KMS-11 (cell line): ENCODE results near the gene BIN1.

Source experiments
- H2AFZ ChIP-seq: fragments of 200-600 bp; sonication (generic); 2 replicates; pipeline ENCODE4 v1.6.1; 2016; ENCODE audit warnings: antibody characterized with exemption, mixed run types, low read depth
- H3K27ac ChIP-seq: fragments of 200-600 bp; sonication (generic); 2 replicates; pipeline ENCODE4 v1.6.1; 2016; ENCODE audit warnings: mild to moderate bottlenecking, mixed run types
- H3K27me3 ChIP-seq: fragments of 200-600 bp; sonication (generic); 2 replicates; pipeline ENCODE4 v1.6.1; 2017; ENCODE audit warnings: mild to moderate bottlenecking, low read depth, mixed run types, moderate library complexity; ENCODE audit not compliant: insufficient read depth
- H3K36me3 ChIP-seq: fragments of 200-600 bp; sonication (generic); 2 replicates; pipeline ENCODE4 v1.6.1; 2017; ENCODE audit warnings: mild to moderate bottlenecking, mixed run types; ENCODE audit not compliant: insufficient read depth
- H3K4me1 ChIP-seq: fragments of 200-600 bp; sonication (generic); 2 replicates; pipeline ENCODE4 v1.6.1; 2016; ENCODE audit warnings: mild to moderate bottlenecking, low read depth, mixed run types; ENCODE audit not compliant: poor library complexity, severe bottlenecking
- H3K4me2 ChIP-seq: fragments of 200-600 bp; sonication (generic); 2 replicates; pipeline ENCODE4 v1.7.0; 2016; ENCODE audit warnings: mild to moderate bottlenecking, mixed run types
- H3K4me3 ChIP-seq: fragments of 200-600 bp; sonication (generic); IDR thresholded peaks from 2 replicates; pipeline ENCODE4 v1.6.1; 2017; ENCODE audit warnings: low read depth, low read length, mixed read lengths; ENCODE audit not compliant: insufficient read depth
- H3K79me2 ChIP-seq: fragments of 200-600 bp; sonication (generic); 2 replicates; pipeline ENCODE4 v1.6.1; 2016; ENCODE audit warnings: low read depth, mixed run types; ENCODE audit not compliant: insufficient read depth
- H3K9ac ChIP-seq: fragments of 200-600 bp; sonication (generic); 2 replicates; pipeline ENCODE4 v1.6.1; 2016; ENCODE audit warnings: mild to moderate bottlenecking, mixed run types
- H4K20me1 ChIP-seq: fragments of 200-600 bp; sonication (generic); 2 replicates; pipeline ENCODE4 v1.6.1; 2016; ENCODE audit warnings: mild to moderate bottlenecking, mixed run types; ENCODE audit not compliant: insufficient read depth
- TF ChIP-seq, protein P1 (sequence below): fragments of 200-600 bp; sonication (generic); conservative IDR thresholded peaks from 2 replicates; pipeline ENCODE4 v1.6.1; 2017; ENCODE audit warnings: low read depth, mild to moderate bottlenecking, antibody characterized with exemption, low read length, moderate library complexity, mixed read lengths

The BIN1 gene

DNA sequence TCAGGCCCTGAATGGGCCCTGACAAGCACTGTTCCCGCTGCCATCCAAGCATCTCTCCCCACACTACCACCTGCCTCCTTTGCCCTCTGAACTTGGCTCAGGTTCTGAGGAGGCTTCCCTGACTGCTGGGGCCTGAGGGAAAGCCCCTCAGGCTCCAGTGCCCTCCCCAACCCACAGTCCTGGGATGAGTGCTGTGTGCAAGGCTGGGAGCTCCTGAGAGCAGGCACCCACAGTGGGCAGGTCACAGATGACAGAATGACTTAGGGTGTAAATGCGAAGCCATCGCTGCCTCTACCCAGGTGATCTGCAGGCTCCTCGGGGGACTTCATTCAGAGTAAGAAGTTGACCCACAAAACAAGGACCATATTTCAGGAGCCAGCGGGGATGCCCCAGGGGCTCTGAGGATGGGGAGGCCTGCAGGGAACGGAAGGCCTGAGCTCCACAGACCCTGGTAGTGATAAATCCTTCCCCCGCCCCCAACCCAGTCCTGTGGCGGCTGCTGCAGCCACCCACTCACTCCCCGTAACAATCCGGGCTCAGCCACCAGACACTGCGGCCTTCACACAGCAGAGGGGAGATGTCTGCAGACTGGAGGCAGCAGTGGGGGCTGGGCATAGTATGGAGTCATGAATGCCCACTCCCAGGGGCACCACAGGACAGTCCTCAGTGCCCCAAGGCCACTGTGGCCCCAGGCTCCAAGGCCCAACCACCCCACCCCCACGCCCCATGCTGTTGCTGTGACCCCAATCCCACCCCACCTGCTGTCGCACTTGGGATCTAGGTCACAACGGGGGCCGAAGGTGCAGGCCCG is 8.9 kb downstream of the BIN1 start:
- no peak overlapping the region for H2AFZ ChIP-seq

DNA sequence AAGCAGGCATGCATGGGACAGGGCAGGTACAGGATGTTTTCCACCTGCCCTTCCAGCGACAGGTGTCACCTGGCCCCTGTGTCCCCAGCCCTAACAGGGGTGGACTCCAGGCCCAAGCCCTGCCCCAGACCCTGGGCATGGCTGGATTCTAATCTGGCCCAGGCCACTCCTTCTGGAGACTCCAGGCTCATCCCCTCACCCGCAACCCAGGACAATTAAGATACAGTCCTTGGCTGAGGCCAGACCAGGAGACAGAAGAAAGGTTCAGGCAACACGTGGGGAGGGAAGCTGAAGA is 9.5 kb downstream of the BIN1 start:
- TF ChIP-seq, protein P1, sequence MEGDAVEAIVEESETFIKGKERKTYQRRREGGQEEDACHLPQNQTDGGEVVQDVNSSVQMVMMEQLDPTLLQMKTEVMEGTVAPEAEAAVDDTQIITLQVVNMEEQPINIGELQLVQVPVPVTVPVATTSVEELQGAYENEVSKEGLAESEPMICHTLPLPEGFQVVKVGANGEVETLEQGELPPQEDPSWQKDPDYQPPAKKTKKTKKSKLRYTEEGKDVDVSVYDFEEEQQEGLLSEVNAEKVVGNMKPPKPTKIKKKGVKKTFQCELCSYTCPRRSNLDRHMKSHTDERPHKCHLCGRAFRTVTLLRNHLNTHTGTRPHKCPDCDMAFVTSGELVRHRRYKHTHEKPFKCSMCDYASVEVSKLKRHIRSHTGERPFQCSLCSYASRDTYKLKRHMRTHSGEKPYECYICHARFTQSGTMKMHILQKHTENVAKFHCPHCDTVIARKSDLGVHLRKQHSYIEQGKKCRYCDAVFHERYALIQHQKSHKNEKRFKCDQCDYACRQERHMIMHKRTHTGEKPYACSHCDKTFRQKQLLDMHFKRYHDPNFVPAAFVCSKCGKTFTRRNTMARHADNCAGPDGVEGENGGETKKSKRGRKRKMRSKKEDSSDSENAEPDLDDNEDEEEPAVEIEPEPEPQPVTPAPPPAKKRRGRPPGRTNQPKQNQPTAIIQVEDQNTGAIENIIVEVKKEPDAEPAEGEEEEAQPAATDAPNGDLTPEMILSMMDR, result no peak
- H3K36me3 ChIP-seq, result no peaks in the 10 kb centered on the region
- no peaks in the 10 kb centered on the region for H4K20me1 ChIP-seq
- no peak overlapping the region for H3K4me2 ChIP-seq
- H3K27me3 ChIP-seq, result no peaks in the 10 kb centered on the region
- no peak overlapping the region for H3K9ac ChIP-seq
- no peak overlapping the region for H3K27ac ChIP-seq
- H2AFZ ChIP-seq, result no peak overlapping the region
- no peaks in the 10 kb centered on the region for H3K4me1 ChIP-seq
- H3K4me3 ChIP-seq, result no peak overlapping the region
- H3K79me2 ChIP-seq, result no peaks in the 10 kb centered on the region

More for the DNA sequence above, 8.9 kb downstream of the BIN1 start:
- Histone ChIP-seq H4K20me1 (no peaks in the 10 kb centered on the region), H3K4me2 (no peak overlapping the region), H3K27ac (no peak overlapping the region), H3K4me1 (no peaks in the 10 kb centered on the region), H3K27me3 (no peaks in the 10 kb centered on the region), H3K36me3 (no peaks in the 10 kb centered on the region), H3K9ac (no peak overlapping the region), H3K4me3 (no peak overlapping the region), H3K79me2 (no peaks in the 10 kb centered on the region)
- TF ChIP-seq, protein P1, result no peak

DNA sequence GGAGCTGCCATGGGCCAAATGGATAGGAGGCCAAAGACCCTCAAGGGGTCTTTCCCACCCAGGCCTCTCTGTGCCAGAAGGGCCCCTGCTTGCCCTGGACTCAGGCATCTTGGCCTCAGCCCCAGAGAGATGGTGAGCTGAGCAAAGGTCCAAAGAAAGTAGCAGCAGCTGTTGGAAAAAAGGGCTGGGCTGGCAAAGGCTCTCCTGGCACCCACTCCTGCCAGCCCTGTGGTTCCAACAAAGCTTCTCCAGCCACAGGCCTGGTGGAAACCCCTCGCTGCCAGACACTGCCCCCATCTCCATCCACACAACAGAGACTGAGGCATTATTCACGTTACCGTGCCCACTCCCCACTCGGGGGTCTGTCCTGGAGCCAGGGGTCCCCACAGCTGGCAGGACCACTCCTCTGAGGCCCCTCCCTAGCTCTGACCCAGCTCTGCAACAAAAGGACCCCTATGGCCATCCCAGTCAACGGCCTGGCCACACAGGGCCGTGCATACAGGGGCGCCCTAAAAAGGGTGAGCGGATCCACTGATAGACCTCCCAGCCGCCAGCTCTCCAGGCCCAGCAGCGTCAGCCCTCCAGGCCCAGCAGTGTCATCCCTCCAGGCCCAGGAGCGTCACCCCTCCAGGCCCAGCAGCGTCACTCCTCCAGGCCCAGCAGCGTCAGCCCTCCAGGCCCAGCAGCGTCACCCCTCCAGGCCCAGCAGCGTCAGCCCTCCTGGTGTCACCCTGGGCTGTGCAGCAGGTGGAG is 10.1 kb downstream of the BIN1 start:
- Histone ChIP-seq H3K9ac (no peak overlapping the region), H2AFZ (no peak overlapping the region), H3K36me3 (no peaks in the 10 kb centered on the region), H3K4me3 (no peak overlapping the region), H3K27me3 (no peaks in the 10 kb centered on the region), H4K20me1 (no peaks in the 10 kb centered on the region), H3K4me1 (no peaks in the 10 kb centered on the region), H3K79me2 (no peaks in the 10 kb centered on the region), H3K4me2 (no peak overlapping the region), H3K27ac (no peak overlapping the region)
- TF ChIP-seq, protein P1, result no peak

DNA sequence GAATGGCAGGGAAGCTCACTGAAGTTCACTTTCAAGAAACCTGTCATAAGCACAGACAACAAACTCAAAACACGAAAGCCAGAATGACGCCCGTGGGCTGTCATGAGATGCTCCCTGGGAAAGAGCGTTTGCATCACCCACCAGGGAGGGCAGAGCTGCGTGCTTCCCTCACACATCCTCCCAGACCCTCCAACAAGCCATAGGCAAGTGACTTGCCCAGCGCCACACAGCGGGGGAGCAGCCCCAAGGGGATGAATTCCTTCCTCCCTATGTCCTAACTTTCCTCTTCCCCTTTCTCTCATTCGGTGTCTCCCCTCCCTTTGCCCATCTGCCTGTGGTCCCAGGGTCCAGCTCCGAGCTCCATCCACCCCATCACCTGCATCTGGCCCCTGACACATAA is 10.7 kb downstream of the BIN1 start:
- no peaks in the 10 kb centered on the region for H3K79me2 ChIP-seq

More for the DNA sequence above, 10.7 kb downstream of the BIN1 start:
- Histone ChIP-seq H3K4me2 (no peak overlapping the region), H3K9ac (no peak overlapping the region), H3K36me3 (no peaks in the 10 kb centered on the region), H2AFZ (no peak overlapping the region), H4K20me1 (no peaks in the 10 kb centered on the region), H3K4me3 (no peak overlapping the region), H3K27ac (no peak overlapping the region), H3K27me3 (no peaks in the 10 kb centered on the region), H3K4me1 (no peaks in the 10 kb centered on the region)
- TF ChIP-seq, protein P1, result no peak
